Spleen (tissue), 7 donors: ENCODE results near the gene U2SURP.

Experiments
- POLR2A ChIP-seq, 3 donors: fragments of 450-650 bp; IDR thresholded peaks; one replicate each; pipeline ENCODE4 v1.5.1; 2017; ENCODE audit warnings: antibody characterized with exemption in 3 of 3, mild to moderate bottlenecking in 1 of 3
- POLR2AphosphoS5 ChIP-seq, 3 donors: sonication (generic); formaldehyde crosslinking; IDR thresholded peaks; one replicate each; pipeline ENCODE4 v1.5.1; 2017; ENCODE audit warnings: antibody characterized with exemption in 3 of 3
- TF ChIP-seq, protein P1 (sequence below), 11 experiments: fragments of 200-600 bp in 7 of 11; fragments of 450-650 bp in 4 of 11; sonication (generic) in 4 of 11; IDR thresholded peaks in 8 of 11; conservative IDR thresholded peaks in 3 of 11; 1 replicate in 7 of 11; 2 replicates in 4 of 11; pipeline versions ENCODE4 v1.4.0 to v1.8.0; 2016 to 2021; ENCODE audit warnings: antibody characterized with exemption in 11 of 11, inconsistent platforms in 4 of 11, mild to moderate bottlenecking in 1 of 11
- donor health status: DM: no; HTN: no; CAD: no; lungs with moderate emphysema.
- donor health status: DM: no; HTN: no; CAD: no.
- donor health status: DM: no; HTN: no; CAD: no.

DNA sequence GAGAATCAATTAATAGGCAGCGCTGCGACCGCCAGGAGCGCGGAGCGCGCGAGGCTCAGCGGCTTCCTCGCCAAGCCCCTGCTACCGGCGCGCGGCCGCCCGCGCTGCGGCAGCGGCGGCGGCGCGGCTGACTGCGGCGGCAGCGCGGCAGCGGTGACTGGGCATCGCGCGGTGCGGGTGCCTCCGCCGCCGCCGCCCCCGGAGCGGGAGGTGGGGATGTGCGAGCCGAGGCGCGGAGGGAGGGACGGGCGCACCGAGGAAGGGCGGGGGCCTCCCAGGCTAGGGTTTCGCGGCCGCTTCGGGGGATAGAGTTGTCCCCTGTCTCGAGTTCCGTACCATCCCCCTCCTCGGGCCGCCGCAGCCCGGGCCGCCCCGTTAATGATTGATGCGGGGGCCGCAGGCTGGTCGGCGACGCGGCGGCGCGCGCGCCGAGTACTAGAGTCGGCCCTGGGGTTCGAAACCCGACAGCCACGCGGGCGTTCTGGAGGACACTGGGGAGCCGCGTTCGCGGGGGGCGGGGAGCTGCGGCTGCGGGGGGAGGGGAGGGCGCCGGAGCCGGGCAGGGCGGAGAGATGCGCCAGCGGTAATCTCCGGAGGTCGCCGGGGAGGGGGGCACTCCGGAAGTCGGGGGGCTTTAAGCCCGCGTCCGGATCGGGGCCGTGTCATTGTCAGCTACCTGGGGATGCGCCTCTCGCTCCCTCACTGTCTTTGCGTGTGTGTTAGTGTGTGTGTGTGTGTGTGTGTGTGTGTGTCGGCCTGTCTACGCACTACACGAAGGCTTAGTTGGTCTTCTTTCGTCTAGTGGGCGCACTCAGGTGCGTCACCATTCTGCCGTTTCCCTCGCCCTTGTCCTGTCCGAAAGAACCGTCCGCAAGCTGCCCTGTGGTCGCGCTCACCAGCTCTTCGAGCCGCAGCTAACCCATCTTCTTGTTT is 37.6 kb upstream of the U2SURP start, which contains the start of gene PAQR9:
- TF ChIP-seq, protein P1, sequence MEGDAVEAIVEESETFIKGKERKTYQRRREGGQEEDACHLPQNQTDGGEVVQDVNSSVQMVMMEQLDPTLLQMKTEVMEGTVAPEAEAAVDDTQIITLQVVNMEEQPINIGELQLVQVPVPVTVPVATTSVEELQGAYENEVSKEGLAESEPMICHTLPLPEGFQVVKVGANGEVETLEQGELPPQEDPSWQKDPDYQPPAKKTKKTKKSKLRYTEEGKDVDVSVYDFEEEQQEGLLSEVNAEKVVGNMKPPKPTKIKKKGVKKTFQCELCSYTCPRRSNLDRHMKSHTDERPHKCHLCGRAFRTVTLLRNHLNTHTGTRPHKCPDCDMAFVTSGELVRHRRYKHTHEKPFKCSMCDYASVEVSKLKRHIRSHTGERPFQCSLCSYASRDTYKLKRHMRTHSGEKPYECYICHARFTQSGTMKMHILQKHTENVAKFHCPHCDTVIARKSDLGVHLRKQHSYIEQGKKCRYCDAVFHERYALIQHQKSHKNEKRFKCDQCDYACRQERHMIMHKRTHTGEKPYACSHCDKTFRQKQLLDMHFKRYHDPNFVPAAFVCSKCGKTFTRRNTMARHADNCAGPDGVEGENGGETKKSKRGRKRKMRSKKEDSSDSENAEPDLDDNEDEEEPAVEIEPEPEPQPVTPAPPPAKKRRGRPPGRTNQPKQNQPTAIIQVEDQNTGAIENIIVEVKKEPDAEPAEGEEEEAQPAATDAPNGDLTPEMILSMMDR (IDR thresholded peaks at IDR 0.05 in 8 of 11, conservative IDR thresholded peaks at IDR 0.05 in 3 of 11): no peak
- TF ChIP-seq POLR2AphosphoS5 (IDR thresholded peaks at IDR 0.05) (no peak), POLR2A (IDR thresholded peaks at IDR 0.05) (no peak)
